ENCODE data around the gene BNC2. TPM values are rescaled to one million over a fixed set of nuclear protein-coding genes. Genes with fewer than 3 reads are reported as not detected.

Gene BNC2
- polyA plus RNA-seq, 1 donor, result 4.6 TPM

DNA sequence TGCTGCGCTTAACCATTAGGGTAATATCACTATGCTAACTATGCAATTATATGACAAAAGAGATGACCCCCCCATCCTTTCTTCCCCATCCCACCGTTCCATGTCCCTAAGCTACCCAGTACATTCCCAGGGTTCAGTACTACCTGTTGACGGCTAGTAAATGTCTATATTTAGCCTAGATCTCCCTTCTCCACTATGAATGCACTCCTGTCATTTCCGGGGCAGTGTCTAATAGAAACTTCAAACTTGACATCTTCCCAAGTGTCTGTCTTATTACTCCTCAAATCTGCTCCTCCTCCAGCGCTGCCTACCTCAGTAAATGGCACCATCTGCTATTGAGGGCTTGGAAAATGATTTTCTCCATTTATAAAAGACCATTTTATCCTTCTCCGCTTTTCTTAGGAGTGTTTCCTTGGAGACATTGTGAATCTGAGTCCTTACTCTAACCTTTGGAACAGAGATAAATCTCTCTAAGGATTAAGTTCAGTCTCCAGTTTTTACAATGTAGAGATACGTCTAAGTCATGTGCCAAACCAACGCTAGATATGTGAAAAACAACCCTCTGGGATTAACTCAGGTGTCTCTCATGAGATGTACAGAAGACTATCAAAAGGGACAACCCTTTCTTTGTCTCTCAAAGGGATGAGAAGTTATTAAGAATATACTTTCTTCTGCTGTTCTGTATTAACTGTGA, 114.9 kb downstream of the BNC2 start:
- DNase-seq (ENCODE audit: low read depth), result no peak

DNA sequence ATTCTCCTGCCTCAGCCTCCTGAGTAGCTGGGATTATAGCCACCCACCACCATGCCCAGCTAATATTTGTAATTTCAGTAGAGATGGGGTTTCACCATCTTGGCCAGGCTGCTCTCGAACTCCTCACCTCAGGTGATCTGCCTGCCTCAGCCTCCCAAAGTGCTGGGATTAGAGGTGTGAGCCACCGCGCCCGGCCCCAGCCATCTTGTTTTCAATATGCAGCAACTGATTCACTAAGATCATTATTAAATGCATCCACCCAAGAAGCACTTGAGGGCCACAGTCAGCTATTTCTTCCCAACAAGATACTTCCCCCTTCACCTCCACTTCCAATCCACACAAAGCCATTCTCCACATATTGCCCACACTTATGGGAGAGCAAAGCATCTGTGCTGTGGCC, 115.8 kb downstream of the BNC2 start:
- DNase-seq (ENCODE audit: low read depth), result no peak

- DNase-seq (ENCODE audit: low read depth), result no peak
Measured at GRCh38 chr9:16753256-16753655, 117.2 kb downstream of the BNC2 start.

DNA sequence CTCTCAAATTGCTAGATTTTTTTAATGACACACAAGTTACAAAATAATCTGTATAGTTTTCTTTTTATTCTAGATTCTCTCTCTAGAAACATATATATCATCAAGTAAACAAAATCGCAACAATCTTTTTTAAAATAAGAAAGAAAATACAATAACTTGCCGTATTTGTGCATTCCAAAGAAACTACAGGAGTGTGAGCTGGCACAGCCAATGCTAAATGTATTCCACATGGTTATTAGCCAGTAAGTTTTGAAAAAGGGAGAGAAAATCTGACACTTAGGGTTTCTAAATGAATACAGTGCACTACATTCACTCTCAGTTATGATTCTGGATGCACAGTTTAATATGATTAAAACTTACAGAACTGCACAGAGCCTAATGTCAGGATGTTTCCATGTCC, 117.9 kb downstream of the BNC2 start:
- no peak for DNase-seq (ENCODE audit: low read depth)

DNA sequence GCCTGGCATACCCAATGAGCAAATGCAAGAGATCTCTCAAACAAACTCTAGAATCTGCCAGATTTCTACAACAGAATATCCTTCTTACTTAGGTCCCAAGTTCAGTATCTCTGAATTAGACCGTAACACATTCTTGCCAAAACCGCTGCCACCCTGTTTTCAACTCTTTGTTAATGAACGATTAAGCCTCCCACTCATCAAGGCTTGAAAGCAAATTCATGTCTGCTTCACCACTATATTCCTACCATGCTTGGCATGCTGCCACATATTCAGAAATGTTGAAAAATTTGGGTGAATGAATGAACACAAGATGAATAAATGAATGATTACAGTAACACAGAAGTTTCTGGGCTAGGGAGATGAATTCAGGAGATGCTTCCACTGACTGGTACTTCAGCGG, 119.9 kb downstream of the BNC2 start:
- no peak for DNase-seq (ENCODE audit: low read depth)

- DNase-seq (ENCODE audit: low read depth), result no peak
Measured at GRCh38 chr9:16745359-16745758, 125.1 kb downstream of the BNC2 start.

DNA sequence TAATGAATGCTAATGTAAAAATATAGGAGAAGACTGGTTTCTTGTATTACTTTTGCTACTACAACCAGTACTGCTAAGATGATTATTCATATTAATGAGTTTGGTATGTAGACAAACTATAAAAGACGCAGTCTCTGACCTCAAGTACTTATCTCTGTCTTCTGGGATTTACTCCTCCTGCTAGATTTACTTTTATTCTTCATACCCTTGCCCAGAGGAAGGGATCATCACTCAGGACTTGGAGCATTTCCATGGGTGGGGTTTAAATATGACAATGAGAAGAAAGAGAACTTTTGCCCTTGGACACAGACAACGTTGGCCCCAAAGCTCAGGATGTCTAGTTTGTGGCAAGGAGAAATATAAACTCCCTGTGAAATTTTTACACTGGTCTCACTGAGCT, 126.1 kb downstream of the BNC2 start:
- no peak for DNase-seq (ENCODE audit: low read depth)

DNA sequence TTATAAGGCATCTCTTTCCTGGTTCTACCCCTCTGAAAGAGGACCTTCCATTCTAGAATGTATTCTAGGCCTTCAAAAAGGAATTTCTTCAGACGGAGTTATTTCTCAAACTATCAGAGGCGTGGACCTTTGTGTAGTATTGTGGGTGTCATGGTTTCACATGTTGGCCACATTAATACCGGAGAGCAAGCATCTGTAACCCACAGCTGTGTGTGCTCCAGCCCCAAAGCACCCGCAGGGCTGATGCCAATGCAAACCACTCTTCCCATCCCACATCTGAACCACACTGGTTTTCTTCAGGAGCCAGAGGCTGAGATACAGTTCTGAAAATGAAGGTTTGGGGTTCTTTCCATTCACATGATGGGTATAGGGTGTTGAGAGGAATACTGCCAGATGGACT, 127.1 kb downstream of the BNC2 start:
- no peak for DNase-seq (ENCODE audit: low read depth)

- no peak for DNase-seq (ENCODE audit: low read depth)
Measured at GRCh38 chr9:16735001-16735400, 135.5 kb downstream of the BNC2 start.

DNA sequence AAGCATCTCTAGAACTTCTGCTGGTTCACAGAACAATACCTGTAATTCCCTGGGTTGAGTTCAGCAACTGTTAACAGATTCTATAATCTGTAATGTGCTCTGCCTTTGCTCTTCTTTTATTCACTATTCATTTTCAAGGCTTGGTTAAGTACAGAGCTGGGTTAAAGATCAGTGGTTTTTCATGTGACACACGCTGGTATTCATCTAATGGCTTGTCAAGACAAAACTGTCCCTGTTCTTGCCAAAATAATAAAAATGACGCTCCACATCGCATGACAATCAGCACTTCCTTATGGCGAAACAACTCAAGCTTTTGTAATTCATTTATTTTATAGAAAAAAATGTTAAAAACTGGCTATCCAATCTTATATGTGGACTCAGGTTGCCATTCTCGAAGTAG, 137.9 kb downstream of the BNC2 start:
- no peak for DNase-seq (ENCODE audit: low read depth)

DNA sequence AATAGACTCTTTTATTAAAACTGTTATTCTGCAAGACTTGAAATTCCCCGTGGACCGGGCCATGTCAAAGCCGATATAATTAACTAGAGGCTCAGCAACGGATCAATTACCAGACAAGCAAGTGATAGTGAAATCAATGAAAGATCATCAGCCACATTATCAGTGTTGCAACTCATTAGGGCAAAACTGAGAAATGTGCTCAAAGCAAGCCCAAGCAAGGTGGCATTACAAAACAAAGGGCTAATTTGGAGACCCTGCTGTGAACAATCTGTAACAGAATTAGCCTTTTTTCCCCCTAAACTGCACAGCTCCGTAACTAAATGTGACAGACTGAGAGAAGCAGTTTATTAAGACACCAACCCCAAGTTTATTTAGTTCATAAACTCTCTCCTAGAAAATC, 140.3 kb downstream of the BNC2 start:
- DNase-seq (ENCODE audit: low read depth), result no peak

DNA sequence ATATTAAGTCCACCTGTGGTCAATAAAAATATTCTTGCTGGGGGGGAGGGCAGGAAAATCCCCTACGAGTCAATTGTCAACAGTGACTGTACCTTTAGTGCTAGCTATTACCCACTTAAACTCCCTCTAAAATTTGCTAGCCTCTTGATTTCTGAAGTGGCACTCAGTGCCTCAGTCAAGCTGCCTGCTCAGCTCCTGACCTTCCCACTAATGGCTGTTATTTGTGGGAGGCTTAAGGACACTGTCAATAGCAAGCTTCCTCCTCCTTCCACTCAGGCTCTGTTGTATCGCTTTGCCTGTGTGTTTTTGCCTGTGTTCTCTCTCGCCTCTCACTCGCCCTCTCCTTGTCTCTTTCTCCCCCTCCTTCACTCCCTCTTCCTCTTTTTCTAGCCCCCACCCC, 140.8 kb downstream of the BNC2 start:
- DNase-seq (ENCODE audit: low read depth), result no peak

- DNase-seq (ENCODE audit: low read depth), result no peak
Measured at GRCh38 chr9:16728137-16728508, 142.3 kb downstream of the BNC2 start.

DNA sequence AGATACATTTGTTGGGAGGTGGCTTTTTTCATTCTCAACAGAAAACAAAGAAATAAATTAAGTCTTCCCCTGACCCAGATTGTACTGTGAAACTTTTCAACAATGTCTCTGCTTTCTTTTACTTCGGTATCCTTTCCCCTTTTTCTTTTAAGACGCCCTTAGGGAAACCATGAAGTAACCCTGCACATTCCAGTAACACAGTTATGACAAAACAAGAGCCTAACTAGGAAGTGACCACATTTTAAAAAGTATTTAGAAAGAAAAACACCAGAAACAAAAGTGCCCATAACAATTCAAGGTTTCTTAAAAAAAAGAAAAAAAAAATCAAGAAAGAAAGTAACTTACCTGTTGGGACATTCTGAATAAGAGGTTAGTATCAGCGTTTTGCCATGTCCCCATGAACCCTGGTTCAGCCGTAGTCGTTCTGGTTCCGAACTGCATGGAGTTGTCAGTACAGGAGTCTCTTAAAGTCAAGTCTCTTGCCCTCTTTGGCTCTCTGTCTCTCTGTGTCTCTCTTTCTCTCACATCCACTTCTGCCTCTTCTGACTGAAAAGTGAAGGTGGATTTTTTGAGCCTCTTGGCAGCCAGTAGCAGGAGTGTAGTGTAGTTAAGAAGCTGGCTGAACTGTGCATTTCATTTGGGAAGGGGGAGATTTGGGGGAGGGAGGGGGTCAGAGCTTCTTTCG, 142.9 kb downstream of the BNC2 start:
- no peak for DNase-seq (ENCODE audit: low read depth)

DNA sequence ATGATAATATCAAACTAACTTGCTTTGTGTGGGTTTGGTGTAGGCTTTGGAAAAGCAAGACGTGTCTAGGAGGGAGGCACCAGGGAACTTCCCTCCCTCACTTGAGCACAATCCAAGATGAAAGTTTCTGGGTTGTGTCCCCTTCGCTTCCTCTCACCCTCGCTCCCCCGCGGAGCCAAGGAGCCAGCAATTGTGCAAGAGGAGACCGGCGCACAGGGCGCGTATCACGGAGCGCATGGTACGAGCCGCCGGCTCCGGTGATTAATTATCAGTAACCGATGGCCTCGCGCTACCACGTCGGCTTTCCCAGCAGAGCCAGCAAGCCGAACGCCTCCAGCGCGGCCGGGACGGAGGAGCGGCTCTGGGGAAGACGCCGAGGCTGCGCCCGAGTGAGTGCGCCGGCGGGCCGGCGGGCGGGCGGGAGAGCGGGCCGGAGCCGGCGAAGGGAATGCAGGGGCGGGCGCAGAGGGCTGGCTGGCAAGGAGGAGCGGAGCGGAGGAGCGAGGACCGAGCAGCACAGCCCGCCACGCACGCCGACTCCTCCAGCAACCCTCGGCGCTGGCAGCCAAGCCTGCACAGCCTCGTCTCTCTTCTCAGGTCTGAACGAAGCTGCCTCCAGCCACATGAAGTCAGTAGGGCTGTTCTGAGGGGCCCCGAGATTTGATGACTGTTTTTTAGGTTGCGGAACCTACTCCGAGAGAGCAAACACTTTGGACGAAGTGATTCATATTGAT, 143.6 kb downstream of the BNC2 start:
- DNase-seq (ENCODE audit: low read depth), result no peak

DNA sequence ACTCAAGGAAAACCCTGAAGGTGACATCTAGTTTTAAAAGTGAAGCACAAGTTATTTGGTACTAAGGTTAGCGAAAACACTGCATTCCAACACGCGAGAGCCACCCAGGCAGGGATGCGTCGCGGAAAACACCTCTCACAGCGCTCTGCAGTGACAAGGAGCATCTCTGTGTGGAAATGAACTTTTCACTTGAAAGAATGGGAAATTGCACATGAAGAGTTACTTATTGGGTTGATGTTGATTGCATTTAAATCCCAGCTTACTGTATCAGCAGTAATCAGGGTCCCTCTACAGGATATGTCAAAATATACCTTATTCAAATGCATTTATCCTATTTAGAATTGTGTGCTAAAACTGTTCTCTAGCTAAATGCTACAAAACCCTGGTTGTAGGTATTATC, 144.4 kb downstream of the BNC2 start:
- no peak for DNase-seq (ENCODE audit: low read depth)

GRCh38 chr9:16725066-16725465, 145.4 kb downstream of the BNC2 start:
- no peak for DNase-seq (ENCODE audit: low read depth)

GRCh38 chr9:16721972-16722371, 148.5 kb downstream of the BNC2 start:
- no peak for DNase-seq (ENCODE audit: low read depth)

- no peak for DNase-seq (ENCODE audit: low read depth)
Measured at GRCh38 chr9:16720386-16720785, 150.1 kb downstream of the BNC2 start.

- no peak for DNase-seq (ENCODE audit: low read depth)
Measured at GRCh38 chr9:16719921-16720320, 150.5 kb downstream of the BNC2 start.

GRCh38 chr9:16718952-16719351, 151.5 kb downstream of the BNC2 start:
- DNase-seq (ENCODE audit: low read depth), result no peak

- no peak for DNase-seq (ENCODE audit: low read depth)
Measured at GRCh38 chr9:16718296-16718695, 152.2 kb downstream of the BNC2 start.

- DNase-seq (ENCODE audit: low read depth), result no peak
Measured at GRCh38 chr9:16716601-16717000, 153.9 kb downstream of the BNC2 start.
